HG03159 (cell line): ENCODE measurements around the gene MRPS2.
"Not testable (repeated sequence)": the region's sequence is repeated elsewhere in the genome, so short reads cannot be mapped to it uniquely, and the experiment has no call there.

Source experiments
- ATAC-seq: cut with Tn5 transposase; IDR thresholded peaks from one replicate; pipeline ENCODE4 v1.9.1; 2021; ENCODE audit warnings: mild to moderate bottlenecking, moderate library complexity; ENCODE audit not compliant: unreplicated experiment

MRPS2 gene

GRCh38 chr9:135500525-135501260 lies at the start of gene MRPS2:
Gene MRPS2, plus strand, starts transcription at chr9:135500682. Its CDS starts 29 bp downstream, at chr9:135500711.
- peak; percentile 79 for ATAC-seq

- ATAC-seq = no peak
These were observed 49.5 kb upstream of the MRPS2 start for GRCh38 chr9:135450956-135451355.

GRCh38 chr9:135451909-135452308 lies 48.6 kb upstream of the MRPS2 start:
- not testable (repeated sequence) for ATAC-seq

- no peak for ATAC-seq
These were observed 45.7 kb upstream of the MRPS2 start for GRCh38 chr9:135454737-135455136.

- no peak for ATAC-seq
These were observed 45.0 kb upstream of the MRPS2 start for GRCh38 chr9:135455401-135456030.

- no peak for ATAC-seq
These were observed 43.9 kb upstream of the MRPS2 start for GRCh38 chr9:135456436-135457104.

- ATAC-seq = not testable (repeated sequence)
These were observed 42.0 kb upstream of the MRPS2 start for GRCh38 chr9:135458478-135458877.

GRCh38 chr9:135461936-135462335 lies 38.5 kb upstream of the MRPS2 start:
- no peak for ATAC-seq

GRCh38 chr9:135463140-135463539 lies 37.3 kb upstream of the MRPS2 start:
- ATAC-seq = no peak

- ATAC-seq = no peak
These were observed 36.3 kb upstream of the MRPS2 start for GRCh38 chr9:135464181-135464580.

GRCh38 chr9:135468854-135469521 lies 31.5 kb upstream of the MRPS2 start:
- no peak for ATAC-seq

- ATAC-seq = no peak
These were observed 28.5 kb upstream of the MRPS2 start for GRCh38 chr9:135471791-135472640.

GRCh38 chr9:135473972-135474543 lies 26.4 kb upstream of the MRPS2 start:
- ATAC-seq = no peak

GRCh38 chr9:135474915-135475314 lies 25.6 kb upstream of the MRPS2 start:
- no peak for ATAC-seq

GRCh38 chr9:135476561-135477355 lies 23.7 kb upstream of the MRPS2 start:
- no peak for ATAC-seq

GRCh38 chr9:135478191-135478590 lies 22.3 kb upstream of the MRPS2 start:
- ATAC-seq = no peak

- ATAC-seq = no peak
These were observed 21.5 kb upstream of the MRPS2 start for GRCh38 chr9:135478829-135479468.

- no peak for ATAC-seq
These were observed 20.9 kb upstream of the MRPS2 start, which contains the start of gene PPP1R26 for GRCh38 chr9:135479469-135480052. Gene PPP1R26, plus strand, starts transcription at chr9:135479782. Its CDS starts 4,729 bp downstream, at chr9:135484511.
